GM12878 (cell line): ENCODE results near the gene KLC4. TPM values are rescaled to one million over a fixed set of nuclear protein-coding genes. Genes with fewer than 3 reads are reported as not detected.

Experiments
- ATAC-seq: fragments of 200-7000 bp; cut with Tn5 transposase; 3 replicates; pipeline ENCODE4 v1.9.1; 2020; ENCODE audit warnings: mild to moderate bottlenecking, moderate library complexity
- BruUV-seq: library from RNA; stranded (reverse); fragments of 400-500 nt; replicated peaks from 2 replicates; lab custom pipeline; 2021; lab: Mats Ljungman, UMichigan
- CTCF ChIA-PET: fragments of 300-600 bp; sonication (Branson Sonifier 250); formaldehyde crosslinking; extraction: SDS; loops from one replicate; lab custom pipeline; 2021; ENCODE audit warnings: inconsistent platforms; lab: Yijun Ruan, JAX
- POLR2A ChIA-PET: fragments of 350-600 bp; formaldehyde crosslinking; extraction: SDS; loops from one replicate; lab custom pipeline; 2021; ENCODE audit warnings: inconsistent platforms; lab: Charles Lee
- RAD21 ChIA-PET: fragments of 300-600 bp; sonication (Branson Sonifier 250); formaldehyde crosslinking; loops from one replicate; lab custom pipeline; 2023; ENCODE audit warnings: antibody characterized with exemption; ENCODE audit not compliant: unreplicated experiment; lab: Charles Lee
- SMC1A ChIA-PET: fragments of 300-600 bp; sonication (Branson Sonifier 250); formaldehyde crosslinking; loops from one replicate; lab custom pipeline; 2023; ENCODE audit not compliant: unreplicated experiment, uncharacterized antibody; lab: Charles Lee
- DNase-seq: peaks from one replicate; pipeline ENCODE4 v3.0.0-alpha.2; 2011; ENCODE audit warnings: low read depth, low spot score
- FAIRE-seq: peaks from 3 replicates; lab custom pipeline; 2011; peaks lifted over from hg19 to GRCh38; lab: Jason Lieb, UNC
- H2AFZ ChIP-seq: 2 replicates; pipeline ENCODE4 v1.6.0; 2011; ENCODE audit warnings: low read depth, low read length, control low read depth; ENCODE audit not compliant: control insufficient read depth
- H3K27ac ChIP-seq: 2 replicates; pipeline ENCODE4 v1.5.1; 2011; ENCODE audit warnings: control low read depth; ENCODE audit not compliant: control insufficient read depth, insufficient read depth
- H3K27me3 ChIP-seq, 2 experiments: replicated peaks in 1 of 2; 2 replicates each; pipeline versions ENCODE4 v1.6.0 to v1.6.1; 2011; ENCODE audit warnings: low read length in 1 of 2; ENCODE audit not compliant: control insufficient read depth in 2 of 2, insufficient read depth in 2 of 2
- H3K36me3 ChIP-seq, 2 experiments: 2 replicates each; pipeline ENCODE4 v1.5.1; 2011; ENCODE audit warnings: low read length in 1 of 2; ENCODE audit not compliant: control insufficient read depth in 2 of 2, insufficient read depth in 2 of 2
- H3K4me1 ChIP-seq: 2 replicates; pipeline ENCODE4 v1.6.1; 2011; ENCODE audit warnings: mild to moderate bottlenecking, low read length, moderate library complexity, mixed read lengths; ENCODE audit not compliant: control insufficient read depth, insufficient read depth
- H3K4me2 ChIP-seq: 2 replicates; pipeline ENCODE4 v1.6.0; 2011; ENCODE audit warnings: control low read depth; ENCODE audit not compliant: control insufficient read depth, insufficient read depth
- H3K4me3 ChIP-seq: fragments of 200-600 bp; sonication (generic); 2 replicates; pipeline ENCODE4 v1.5.1; 2016
- H3K79me2 ChIP-seq: 2 replicates; pipeline ENCODE4 v1.6.0; 2011; ENCODE audit warnings: low read length; ENCODE audit not compliant: control insufficient read depth, insufficient read depth
- H3K9ac ChIP-seq: 2 replicates; pipeline ENCODE4 v1.8.0; 2011; ENCODE audit warnings: low read length, control low read depth, mixed read lengths; ENCODE audit not compliant: control insufficient read depth, insufficient read depth
- H3K9me3 ChIP-seq: replicated peaks from 3 replicates; pipeline ENCODE4 v1.5.1; 2011; ENCODE audit warnings: mild to moderate bottlenecking, low read length; ENCODE audit not compliant: control insufficient read depth, insufficient read depth
- H4K20me1 ChIP-seq: 2 replicates; pipeline ENCODE4 v1.6.0; 2011; ENCODE audit not compliant: control insufficient read depth, insufficient read depth
- FOXM1 ChIP-seq: IDR thresholded peaks from 2 replicates; pipeline ENCODE4 v1.6.1; 2012; ENCODE audit warnings: low read depth, mild to moderate bottlenecking, inconsistent platforms, low read length, moderate library complexity
- GABPA ChIP-seq: IDR thresholded peaks from 2 replicates; pipeline ENCODE4 v1.6.1; 2014; ENCODE audit warnings: antibody characterized with exemption, low read depth, mild to moderate bottlenecking, inconsistent platforms
- MEF2B ChIP-seq: fragments of 450-650 bp; IDR thresholded peaks from 2 replicates; pipeline ENCODE4 v1.6.1; 2018; ENCODE audit warnings: mild to moderate bottlenecking, moderate library complexity; ENCODE audit not compliant: partially characterized antibody, poor library complexity, severe bottlenecking
- MTA2 ChIP-seq: fragments of 450-650 bp; IDR thresholded peaks from 2 replicates; pipeline ENCODE4 v1.6.1; 2016; ENCODE audit warnings: low read depth, mild to moderate bottlenecking, moderate library complexity
- MXI1 ChIP-seq: fragments of 150-350 bp; IDR thresholded peaks from 2 replicates; pipeline ENCODE4 v1.6.1; 2011; ENCODE audit warnings: low read depth, mild to moderate bottlenecking, inconsistent platforms, low read length, improper control_type of control experiment
- NFIC ChIP-seq: IDR thresholded peaks from 2 replicates; pipeline ENCODE4 v1.6.1; 2012; ENCODE audit warnings: low read depth, mild to moderate bottlenecking, inconsistent platforms, low read length, moderate library complexity
- RUNX3 ChIP-seq: IDR thresholded peaks from 2 replicates; pipeline ENCODE4 v1.6.1; 2012; ENCODE audit warnings: low read length, inconsistent platforms
- TCF12 ChIP-seq: IDR thresholded peaks from 2 replicates; pipeline ENCODE4 v1.6.1; 2011; ENCODE audit warnings: low read depth, mild to moderate bottlenecking, low read length
- YBX1 ChIP-seq: fragments of 450-650 bp; IDR thresholded peaks from 2 replicates; pipeline ENCODE4 v1.6.1; 2016; ENCODE audit warnings: antibody characterized with exemption
- YY1 ChIP-seq: IDR thresholded peaks from 2 replicates; pipeline ENCODE4 v1.6.1; 2011; ENCODE audit warnings: low read depth, mild to moderate bottlenecking, low read length
- WGBS: methylation state at CpG from one replicate; pipeline ENCODE4 v1.1.6; 2016; ENCODE audit warnings: low lambda C conversion rate; ENCODE audit not compliant: insufficient replicate concordance, insufficient coverage; ENCODE audit errors: missing lambda C conversion rate; 5-methylcytosine and 5-hydroxymethylcytosine counted together
- in situ Hi-C: fragments of 300-500 bp; cut with MboI; formaldehyde crosslinking; loops from 9 replicates; pipeline ENCODE4 v1.14.3; 2018; ENCODE audit warnings: mixed read lengths
- intact Hi-C: fragments of 100-400 bp; cut with micrococcal nuclease; formaldehyde crosslinking; loops from one replicate; pipeline ENCODE4 v1.14.2; 2022; ENCODE audit not compliant: unreplicated experiment
- polyA plus RNA-seq, 11 experiments: library from polyadenylated mRNA; depleted of rRNA in 4 of 11; unstranded in 6 of 11; stranded (reverse) in 5 of 11; fragments of >200 nt; fragmentation: Nextera tagmentation in 4 of 11; fragmentation: Illumina TruSeq in 1 of 11; extraction: Ambion mirVana in 4 of 11; extraction: Trizol in 1 of 11; gene quantifications; 1 replicate in 1 of 11; 2 replicates in 10 of 11; pipeline versions ENCODE4 v1.2.1 to v1.2.3, GENCODE V29; 2011 to 2016; ENCODE audit warnings: inconsistent platforms in 2 of 11, missing spikeins in 2 of 11, low read depth in 1 of 11
- total RNA-seq, 4 experiments: library from RNA; depleted of rRNA in 3 of 4; stranded (reverse); fragments of >200 nt in 3 of 4; fragmentation: Illumina TruSeq in 1 of 4; extraction: Trizol in 1 of 4; gene quantifications; 2 replicates each; pipeline versions ENCODE4 v1.2.1 to v1.2.3, GENCODE V29; 2013 to 2021
- TF ChIP-seq, protein P1 (sequence below): IDR thresholded peaks from 2 replicates; pipeline ENCODE4 v1.6.1; 2012; ENCODE audit warnings: low read length, inconsistent platforms

KLC4 gene
- total and polyA plus RNA-seq, 10 of the 15 experiments (the other 5 are each of a cell fraction or from before 2014, with no cell fraction given): 0.90 to 13.4 (median 6.9) TPM

DNA sequence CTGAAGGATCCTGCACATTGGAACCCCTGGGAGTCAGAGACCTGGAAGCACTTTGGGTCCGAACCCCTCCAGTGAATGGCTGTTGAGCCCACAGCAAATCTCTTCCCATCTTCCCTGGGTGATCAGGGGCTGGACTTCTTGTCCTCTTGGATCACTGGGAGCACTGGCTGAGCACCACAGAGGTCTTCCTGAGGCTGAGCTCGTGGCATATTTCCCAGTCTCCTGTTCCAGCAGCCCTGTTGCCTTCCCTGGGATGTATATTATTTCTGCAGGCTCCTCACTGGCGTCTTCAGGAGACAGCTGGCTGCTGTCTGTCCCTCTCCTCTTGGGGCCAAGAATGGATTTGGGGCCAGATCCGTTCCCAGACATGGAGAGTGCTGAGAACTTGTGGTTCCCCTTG, 60.1 kb downstream of the KLC4 start (continued):
- TF ChIP-seq MTA2: no peak

DNA sequence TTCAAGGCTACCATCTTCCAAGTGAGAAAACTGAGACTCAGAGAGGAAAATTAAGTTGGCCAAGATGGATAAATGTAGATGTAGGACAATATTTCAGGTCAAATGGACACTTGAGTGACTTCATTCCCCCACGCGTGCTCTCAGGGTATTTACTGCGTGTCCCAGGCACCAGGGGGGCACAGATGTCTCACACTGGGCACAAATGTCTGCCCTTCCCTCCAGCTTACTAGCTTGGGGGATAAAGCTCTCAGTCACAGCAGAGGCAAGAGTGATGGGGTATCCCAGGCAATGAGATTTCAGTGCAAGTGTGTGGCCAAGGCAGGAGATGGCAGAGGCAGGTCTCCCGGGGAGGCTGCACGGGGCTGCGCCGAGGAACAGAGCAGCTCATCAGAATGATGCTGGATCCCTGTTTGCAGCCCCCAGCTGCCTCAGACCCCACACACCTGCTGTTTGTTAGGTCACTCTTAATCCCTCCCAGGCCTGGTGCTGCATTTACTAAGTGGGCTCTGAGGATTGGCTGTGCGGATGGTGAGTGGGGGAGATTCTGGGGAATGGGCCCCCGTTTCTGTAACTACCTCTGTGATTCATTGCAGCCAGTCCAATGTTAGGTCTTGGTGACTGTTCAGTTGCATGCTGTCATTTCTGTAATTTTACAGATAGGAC, 60.8 kb downstream of the KLC4 start:
- intact Hi-C loops: no loop called here
- TF ChIP-seq RUNX3 (no peak), MXI1 (no peak), GABPA (no peak), YY1 (no peak), MEF2B (no peak), FOXM1 (no peak), YBX1 (no peak), TCF12 (no peak), NFIC (no peak)
- TF ChIP-seq, protein P1, sequence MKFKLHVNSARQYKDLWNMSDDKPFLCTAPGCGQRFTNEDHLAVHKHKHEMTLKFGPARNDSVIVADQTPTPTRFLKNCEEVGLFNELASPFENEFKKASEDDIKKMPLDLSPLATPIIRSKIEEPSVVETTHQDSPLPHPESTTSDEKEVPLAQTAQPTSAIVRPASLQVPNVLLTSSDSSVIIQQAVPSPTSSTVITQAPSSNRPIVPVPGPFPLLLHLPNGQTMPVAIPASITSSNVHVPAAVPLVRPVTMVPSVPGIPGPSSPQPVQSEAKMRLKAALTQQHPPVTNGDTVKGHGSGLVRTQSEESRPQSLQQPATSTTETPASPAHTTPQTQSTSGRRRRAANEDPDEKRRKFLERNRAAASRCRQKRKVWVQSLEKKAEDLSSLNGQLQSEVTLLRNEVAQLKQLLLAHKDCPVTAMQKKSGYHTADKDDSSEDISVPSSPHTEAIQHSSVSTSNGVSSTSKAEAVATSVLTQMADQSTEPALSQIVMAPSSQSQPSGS: no peak
- no peaks in the 10 kb centered on the region for H3K79me2 ChIP-seq
- H2AFZ ChIP-seq: no peak overlapping the region
- BruUV-seq: no TSS peak
- no peaks in the 10 kb centered on the region for H4K20me1 ChIP-seq
- in situ Hi-C loops: no loop called here
- CTCF ChIA-PET: no interaction called here
- no peak for FAIRE-seq
- H3K9ac ChIP-seq: no peak overlapping the region
- peaks cover 0 to under 1% of the 10 kb centered on the region in 2 experiments; a peak in 1 of 4 replicates for H3K27me3 ChIP-seq
- RAD21 ChIA-PET: interaction anchor here (1.4 kb wide), 1 partner anchor 34 kb away, joined by 3 read pairs; no protein-coding TSS in a partner anchor
- H3K4me3 ChIP-seq: no peak overlapping the region
- no peak overlapping the region for H3K4me2 ChIP-seq
- WGBS: 69% methylated on average over 9 of the region's 9 CpGs
- ATAC-seq: no peak
- no peak overlapping the region for H3K27ac ChIP-seq
- SMC1A ChIA-PET: no interaction called here
- H3K4me1 ChIP-seq: no peaks in the 10 kb centered on the region
- H3K36me3 ChIP-seq: no peaks in the 10 kb centered on the region
- no peaks in the 10 kb centered on the region for H3K9me3 ChIP-seq
- POLR2A ChIA-PET: interaction anchor here (1.0 kb wide), 1 partner anchor 43 kb away, joined by 3 read pairs; no protein-coding TSS in a partner anchor
- no peak for DNase-seq
